Measurements from ENCODE around the gene SPRY1. TPM values are rescaled to one million over a fixed set of nuclear protein-coding genes. Genes with fewer than 3 reads are reported as not detected.
A peak's percentile ranks its signal among the peaks of the same experiment; 100 is the strongest.

Gene SPRY1, protein sequence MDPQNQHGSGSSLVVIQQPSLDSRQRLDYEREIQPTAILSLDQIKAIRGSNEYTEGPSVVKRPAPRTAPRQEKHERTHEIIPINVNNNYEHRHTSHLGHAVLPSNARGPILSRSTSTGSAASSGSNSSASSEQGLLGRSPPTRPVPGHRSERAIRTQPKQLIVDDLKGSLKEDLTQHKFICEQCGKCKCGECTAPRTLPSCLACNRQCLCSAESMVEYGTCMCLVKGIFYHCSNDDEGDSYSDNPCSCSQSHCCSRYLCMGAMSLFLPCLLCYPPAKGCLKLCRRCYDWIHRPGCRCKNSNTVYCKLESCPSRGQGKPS
- total RNA-seq: 4.8 and 9.1 TPM in 2 replicates

DNA sequence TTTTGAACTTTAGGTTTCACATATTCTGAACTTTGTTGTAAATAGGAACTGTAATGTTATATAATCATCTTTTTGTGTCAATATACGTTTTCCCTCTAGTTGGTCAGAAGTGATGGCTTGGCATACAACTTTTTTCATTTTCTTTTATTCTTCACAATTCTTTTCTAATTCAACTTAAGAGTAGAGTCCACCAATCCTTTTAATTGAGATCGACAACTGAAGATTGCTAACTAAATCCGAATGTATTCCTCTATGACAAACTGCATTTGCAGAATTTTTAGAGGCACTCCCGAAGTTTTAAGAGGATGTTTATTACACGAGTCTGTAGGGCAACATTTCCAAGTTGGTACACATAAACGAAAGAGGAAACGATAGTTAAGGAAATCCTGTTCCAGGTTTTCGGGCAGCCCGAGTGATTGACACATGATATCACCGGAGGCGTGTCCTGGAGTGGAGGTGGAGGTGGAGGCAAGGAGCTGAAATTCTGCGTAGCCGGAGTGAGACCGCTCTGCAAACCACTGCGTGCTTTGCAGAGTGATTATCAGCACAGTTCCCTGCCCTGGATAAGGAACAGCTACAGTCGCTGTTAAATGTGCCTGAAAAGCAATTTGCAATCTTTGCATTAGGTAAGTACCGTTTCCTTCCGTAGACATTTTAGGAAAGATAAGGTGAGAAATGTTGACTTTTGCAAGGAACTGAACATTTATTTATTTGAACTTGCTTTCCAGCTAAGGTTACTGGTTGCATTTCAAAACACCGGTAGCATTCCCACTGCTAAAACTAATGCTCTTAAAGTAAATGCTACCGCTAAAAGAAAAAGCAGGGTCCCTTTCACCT, at the start of gene SPRY1:
Gene SPRY1 (plus strand): TSS at position 489 of the 837 bp plus-strand sequence. CDS start 4,797 bp downstream, outside the sequence.
- peak within 1 kb of the TSS; percentile 58 for H3K4me3 ChIP-seq (ENCODE audit: low read depth, low read length)
- H3K27me3 ChIP-seq (ENCODE audit: control insufficient read depth, insufficient read depth, low read length): no peaks in the 10 kb centered on the region
- H3K36me3 ChIP-seq (ENCODE audit: control insufficient read depth, insufficient read depth, low read length): no peaks in the 10 kb centered on the region
- TF ChIP-seq, protein P1, sequence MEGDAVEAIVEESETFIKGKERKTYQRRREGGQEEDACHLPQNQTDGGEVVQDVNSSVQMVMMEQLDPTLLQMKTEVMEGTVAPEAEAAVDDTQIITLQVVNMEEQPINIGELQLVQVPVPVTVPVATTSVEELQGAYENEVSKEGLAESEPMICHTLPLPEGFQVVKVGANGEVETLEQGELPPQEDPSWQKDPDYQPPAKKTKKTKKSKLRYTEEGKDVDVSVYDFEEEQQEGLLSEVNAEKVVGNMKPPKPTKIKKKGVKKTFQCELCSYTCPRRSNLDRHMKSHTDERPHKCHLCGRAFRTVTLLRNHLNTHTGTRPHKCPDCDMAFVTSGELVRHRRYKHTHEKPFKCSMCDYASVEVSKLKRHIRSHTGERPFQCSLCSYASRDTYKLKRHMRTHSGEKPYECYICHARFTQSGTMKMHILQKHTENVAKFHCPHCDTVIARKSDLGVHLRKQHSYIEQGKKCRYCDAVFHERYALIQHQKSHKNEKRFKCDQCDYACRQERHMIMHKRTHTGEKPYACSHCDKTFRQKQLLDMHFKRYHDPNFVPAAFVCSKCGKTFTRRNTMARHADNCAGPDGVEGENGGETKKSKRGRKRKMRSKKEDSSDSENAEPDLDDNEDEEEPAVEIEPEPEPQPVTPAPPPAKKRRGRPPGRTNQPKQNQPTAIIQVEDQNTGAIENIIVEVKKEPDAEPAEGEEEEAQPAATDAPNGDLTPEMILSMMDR (IDR thresholded peaks at IDR 0.05; ENCODE audit: insufficient read depth, low read length, poor library complexity, severe bottlenecking): no peak
- peak; percentile 63 for DNase-seq (ENCODE audit: low read depth)

DNA sequence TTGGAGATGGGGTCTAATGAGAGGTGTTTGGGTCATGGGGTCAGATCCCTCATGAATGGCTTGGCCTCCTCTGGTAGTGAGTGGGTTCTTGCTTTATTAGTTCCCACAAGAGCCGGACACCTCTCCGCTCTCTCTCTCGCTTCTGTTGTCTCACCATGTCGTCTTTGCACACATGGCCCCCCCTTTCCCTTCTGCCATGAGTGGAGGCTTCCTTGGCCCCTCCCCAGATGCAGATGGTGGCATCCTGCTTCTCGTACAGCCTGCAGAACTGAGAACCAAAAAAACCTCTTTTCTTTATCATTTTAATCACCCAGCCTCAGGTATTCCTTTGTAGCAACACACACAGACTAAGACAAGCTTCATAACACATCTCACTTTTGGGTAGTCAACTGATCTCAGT, 49.6 kb upstream of the SPRY1 start:
- no peak overlapping the region for H3K4me3 ChIP-seq (ENCODE audit: low read depth, low read length)
- no peaks in the 10 kb centered on the region for H3K27me3 ChIP-seq (ENCODE audit: control insufficient read depth, insufficient read depth, low read length)
- TF ChIP-seq, protein P1 (IDR thresholded peaks at IDR 0.05; ENCODE audit: insufficient read depth, low read length, poor library complexity, severe bottlenecking): no peak
- no peaks in the 10 kb centered on the region for H3K36me3 ChIP-seq (ENCODE audit: control insufficient read depth, insufficient read depth, low read length)
- DNase-seq (ENCODE audit: low read depth): no peak

DNA sequence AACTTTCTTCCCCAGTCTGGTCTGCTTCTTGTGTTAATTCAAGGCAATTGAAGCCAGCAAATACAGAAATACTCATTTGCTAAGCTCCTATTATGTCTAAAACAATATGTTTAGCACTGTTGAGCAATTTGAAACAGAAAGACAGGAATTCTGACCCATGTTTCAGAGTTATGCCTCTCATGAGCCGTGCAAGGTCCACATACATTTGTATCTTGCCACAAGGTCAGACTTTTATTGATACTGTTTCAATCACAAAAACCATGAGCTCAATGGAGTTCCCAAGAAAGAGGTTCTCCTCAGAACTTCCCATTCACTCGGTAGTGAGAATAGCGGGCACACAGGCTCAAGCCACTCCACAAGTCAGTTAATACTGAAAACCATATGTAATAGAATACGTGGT, 47.6 kb upstream of the SPRY1 start:
- TF ChIP-seq, protein P1 (IDR thresholded peaks at IDR 0.05; ENCODE audit: insufficient read depth, low read length, poor library complexity, severe bottlenecking): no peak
- Histone ChIP-seq H3K4me3 (ENCODE audit: low read depth, low read length) (no peak overlapping the region), H3K27me3 (ENCODE audit: control insufficient read depth, insufficient read depth, low read length) (no peaks in the 10 kb centered on the region), H3K36me3 (ENCODE audit: control insufficient read depth, insufficient read depth, low read length) (no peaks in the 10 kb centered on the region)
- no peak for DNase-seq (ENCODE audit: low read depth)

DNA sequence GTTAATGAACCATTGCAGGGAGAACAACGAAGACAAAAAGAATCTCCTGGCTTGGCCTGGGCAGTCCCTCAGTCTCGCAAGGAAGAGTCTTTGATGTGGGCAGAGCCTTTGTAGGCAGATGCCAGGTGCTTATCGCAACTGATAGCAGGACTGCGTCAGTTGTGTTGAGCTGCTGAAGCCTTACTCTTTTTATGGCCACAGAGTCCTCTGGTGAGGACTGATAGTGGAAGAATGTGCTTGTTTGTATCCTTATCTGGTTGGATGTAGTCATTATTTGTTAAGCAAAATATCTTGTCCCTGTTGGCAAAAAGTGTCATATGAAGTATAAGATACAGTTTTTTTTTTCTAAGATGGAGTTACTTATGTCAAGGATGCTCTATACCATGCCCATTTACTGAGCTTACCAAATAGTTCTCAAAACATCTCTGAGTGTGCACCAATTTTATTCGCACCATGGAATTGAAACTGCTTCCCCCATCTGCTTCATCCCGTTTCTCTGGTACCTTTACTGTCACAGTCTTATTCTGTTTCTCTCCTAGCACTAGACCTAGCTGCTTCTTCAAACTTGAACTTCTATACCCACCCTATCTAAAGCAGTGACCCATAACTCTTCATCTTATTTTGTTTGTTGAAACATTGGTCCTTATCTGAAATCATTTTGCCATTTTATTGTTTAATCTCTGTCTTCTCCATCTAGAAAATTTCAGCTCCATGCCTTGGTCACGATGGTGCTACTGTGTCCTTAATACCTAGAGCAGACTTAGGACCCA, 47.0 kb upstream of the SPRY1 start:
- TF ChIP-seq, protein P1 (IDR thresholded peaks at IDR 0.05; ENCODE audit: insufficient read depth, low read length, poor library complexity, severe bottlenecking): no peak
- H3K4me3 ChIP-seq (ENCODE audit: low read depth, low read length): no peak overlapping the region
- H3K27me3 ChIP-seq (ENCODE audit: control insufficient read depth, insufficient read depth, low read length): no peaks in the 10 kb centered on the region
- no peak for DNase-seq (ENCODE audit: low read depth)
- no peaks in the 10 kb centered on the region for H3K36me3 ChIP-seq (ENCODE audit: control insufficient read depth, insufficient read depth, low read length)

DNA sequence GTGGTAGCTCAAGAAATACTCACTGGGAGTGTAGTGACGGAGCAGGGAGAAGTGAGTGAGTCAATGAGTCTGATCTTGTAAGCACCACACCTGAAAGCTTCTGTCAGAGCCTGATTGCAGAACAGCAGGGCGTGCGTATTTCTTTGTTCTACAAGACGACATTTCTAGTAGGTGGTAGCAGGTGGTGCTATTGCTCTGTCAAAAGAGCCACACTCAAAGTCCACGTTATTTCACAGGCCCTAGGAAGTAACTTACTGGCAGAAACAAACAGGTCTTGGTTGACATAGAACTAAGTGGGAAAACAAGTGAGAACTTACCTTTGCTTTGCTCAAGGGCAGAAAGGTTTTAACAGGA, 46.4 kb upstream of the SPRY1 start:
- no peak overlapping the region for H3K4me3 ChIP-seq (ENCODE audit: low read depth, low read length)
- H3K27me3 ChIP-seq (ENCODE audit: control insufficient read depth, insufficient read depth, low read length): no peaks in the 10 kb centered on the region
- no peak for DNase-seq (ENCODE audit: low read depth)
- H3K36me3 ChIP-seq (ENCODE audit: control insufficient read depth, insufficient read depth, low read length): no peaks in the 10 kb centered on the region
- TF ChIP-seq, protein P1 (IDR thresholded peaks at IDR 0.05; ENCODE audit: insufficient read depth, low read length, poor library complexity, severe bottlenecking): no peak

All from kidney epithelial cell (primary cell).